Kidney capillary endothelial cell (primary cell): Measurements from ENCODE around the gene EPAS1.

Source experiments
- DNase-seq: peaks from one replicate; pipeline ENCODE4 v3.0.0-alpha.2; 2018; ENCODE audit warnings: low spot score

The EPAS1 gene

GRCh38 chr2:46364797-46365457 lies 67.7 kb downstream of the EPAS1 start:
- no peak for DNase-seq

- DNase-seq = no peak
These were observed 68.9 kb downstream of the EPAS1 start for GRCh38 chr2:46365913-46366667.

- DNase-seq = no peak
These were observed 69.5 kb downstream of the EPAS1 start for GRCh38 chr2:46366668-46367052.

- DNase-seq = no peak
These were observed 70.1 kb downstream of the EPAS1 start for GRCh38 chr2:46367286-46367685.

GRCh38 chr2:46368401-46368800 lies 71.2 kb downstream of the EPAS1 start:
- no peak for DNase-seq

GRCh38 chr2:46369783-46370182 lies 72.6 kb downstream of the EPAS1 start:
- no peak for DNase-seq

GRCh38 chr2:46371854-46372253 lies 74.6 kb downstream of the EPAS1 start:
- DNase-seq = no peak

GRCh38 chr2:46372475-46372874 lies 75.3 kb downstream of the EPAS1 start:
- no peak for DNase-seq

GRCh38 chr2:46373238-46373637 lies 76.0 kb downstream of the EPAS1 start:
- no peak for DNase-seq

- DNase-seq = no peak
These were observed 78.4 kb downstream of the EPAS1 start for GRCh38 chr2:46375566-46376125.

- no peak for DNase-seq
These were observed 79.4 kb downstream of the EPAS1 start for GRCh38 chr2:46376586-46376985.

GRCh38 chr2:46377101-46377581 lies 79.9 kb downstream of the EPAS1 start:
- DNase-seq = no peak

GRCh38 chr2:46377666-46378560 lies 80.7 kb downstream of the EPAS1 start:
- DNase-seq = no peak

GRCh38 chr2:46378616-46379015 lies 81.4 kb downstream of the EPAS1 start:
- no peak for DNase-seq

- DNase-seq = no peak
These were observed 82.2 kb downstream of the EPAS1 start for GRCh38 chr2:46379213-46380037.

- DNase-seq = no peak
These were observed 83.1 kb downstream of the EPAS1 start for GRCh38 chr2:46380038-46380940.

GRCh38 chr2:46381263-46381849 lies 84.1 kb downstream of the EPAS1 start:
- no peak for DNase-seq

- no peak for DNase-seq
These were observed 84.7 kb downstream of the EPAS1 start for GRCh38 chr2:46381871-46382270.

GRCh38 chr2:46382331-46383112 lies 85.3 kb downstream of the EPAS1 start:
- DNase-seq = no peak
